CD8-positive, alpha-beta memory T cell (primary cell): ENCODE measurements around the gene EXOSC7. TPM values are rescaled to one million over a fixed set of nuclear protein-coding genes. Genes with fewer than 3 reads are reported as not detected.

Source experiments
- CTCF ChIA-PET: fragments of 350-600 bp; sonication (Branson Sonifier 250); formaldehyde crosslinking; loops from one replicate; lab custom pipeline; 2021; ENCODE audit warnings: antibody characterized with exemption; lab: Charles Lee
- POLR2A ChIA-PET: fragments of 350-600 bp; sonication (Branson Sonifier 250); formaldehyde crosslinking; loops from one replicate; lab custom pipeline; 2021; ENCODE audit warnings: antibody characterized with exemption; lab: Charles Lee
- DNase-seq, 5 donors: peaks; one replicate each; pipeline versions ENCODE4 v3.0.0 to v3.0.0-alpha.2; 2020 to 2022; ENCODE audit warnings: mixed read lengths in 1 of 5
- H3K27ac ChIP-seq: one replicate; pipeline ENCODE4 v1.7.0; 2013; ENCODE audit warnings: low read depth, mild to moderate bottlenecking, low read length, moderate library complexity
- H3K27me3 ChIP-seq: 2 replicates; pipeline ENCODE4 v1.7.0; 2013; ENCODE audit warnings: low read length, mild to moderate bottlenecking; ENCODE audit not compliant: insufficient read depth, poor library complexity, severe bottlenecking
- H3K36me3 ChIP-seq: 2 replicates; pipeline ENCODE4 v1.7.0; 2013; ENCODE audit warnings: mild to moderate bottlenecking, low read length, moderate library complexity; ENCODE audit not compliant: insufficient read depth
- H3K4me1 ChIP-seq: 2 replicates; pipeline ENCODE4 v1.7.0; 2013; ENCODE audit warnings: mild to moderate bottlenecking, low read length, moderate library complexity; ENCODE audit not compliant: insufficient read depth
- H3K4me3 ChIP-seq: 2 replicates; pipeline ENCODE4 v1.7.0; 2013; ENCODE audit warnings: mild to moderate bottlenecking, low read length
- H3K9me3 ChIP-seq: 2 replicates; pipeline ENCODE4 v1.7.0; 2013; ENCODE audit warnings: mild to moderate bottlenecking, low read length
- H3K27ac Mint-ChIP-seq, 8 donors: one replicate each; pipeline ENCODE4 v1.8.0; 2020 to 2021; ENCODE audit warnings: mixed read lengths in 8 of 8, mild to moderate bottlenecking in 6 of 8, inconsistent platforms in 3 of 8, moderate library complexity in 3 of 8
- H3K27me3 Mint-ChIP-seq, 2 donors: one replicate each; pipeline ENCODE4 v1.8.0; 2020 to 2021; ENCODE audit warnings: mixed read lengths in 2 of 2, mild to moderate bottlenecking in 1 of 2, moderate library complexity in 1 of 2
- H3K36me3 Mint-ChIP-seq, 3 donors: one replicate each; pipeline ENCODE4 v1.8.0; 2020 to 2021; ENCODE audit warnings: mixed read lengths in 3 of 3, inconsistent platforms in 1 of 3, mild to moderate bottlenecking in 1 of 3
- H3K4me1 Mint-ChIP-seq, 3 donors: one replicate each; pipeline ENCODE4 v1.8.0; 2020 to 2021; ENCODE audit warnings: mixed read lengths in 3 of 3, inconsistent platforms in 1 of 3, mild to moderate bottlenecking in 1 of 3
- H3K4me3 Mint-ChIP-seq, 7 donors: one replicate each; pipeline ENCODE4 v1.8.0; 2020 to 2021; ENCODE audit warnings: mixed read lengths in 7 of 7, mild to moderate bottlenecking in 6 of 7, moderate library complexity in 4 of 7, inconsistent platforms in 2 of 7
- H3K9me3 Mint-ChIP-seq, 5 donors: one replicate each; pipeline ENCODE4 v1.8.0; 2020 to 2022; ENCODE audit warnings: mixed read lengths in 5 of 5, mild to moderate bottlenecking in 3 of 5, moderate library complexity in 2 of 5, inconsistent platforms in 1 of 5
- polyA plus RNA-seq: library from polyadenylated mRNA; unstranded; fragments of 300-500 nt; fragmentation: Illumina TruSeq; gene quantifications from one replicate; pipeline ENCODE4 v1.2.3, GENCODE V29; 2021
- total RNA-seq, 2 experiments: library from RNA; stranded (reverse); gene quantifications; one replicate each; pipeline ENCODE4 v1.2.3, GENCODE V29; 2021

Gene EXOSC7
- total and polyA plus RNA-seq, 3 experiments from 2014 or later = 42.1 to 89.6 (median 86.4) TPM

GRCh38 chr3:44995142-44995770 lies 19.2 kb downstream of the EXOSC7 start:
- Mint-ChIP-seq H3K36me3 (peaks cover 3 to 90% (median 11%) of the 10 kb centered on the region in 3 donors), H3K4me1 (peaks cover 17 to 42% (median 31%) of the 10 kb centered on the region in 3 donors), H3K9me3 (no peaks in the 10 kb centered on the region), H3K27ac (peak overlapping the region in 1 of 8 donors; percentile 75), H3K27me3 (no peaks in the 10 kb centered on the region), H3K4me3 (no peak overlapping the region)
- H3K4me3 ChIP-seq = no peak overlapping the region
- DNase-seq = no peak
- H3K9me3 ChIP-seq = no peaks in the 10 kb centered on the region
- H3K27ac ChIP-seq = no peak overlapping the region
- peaks cover 26% of the 10 kb centered on the region for H3K4me1 ChIP-seq
- H3K36me3 ChIP-seq = peaks cover 17% of the 10 kb centered on the region
- H3K27me3 ChIP-seq = no peaks in the 10 kb centered on the region
- ChIA-PET CTCF (no interaction called here), POLR2A (no interaction called here)

DNA sequence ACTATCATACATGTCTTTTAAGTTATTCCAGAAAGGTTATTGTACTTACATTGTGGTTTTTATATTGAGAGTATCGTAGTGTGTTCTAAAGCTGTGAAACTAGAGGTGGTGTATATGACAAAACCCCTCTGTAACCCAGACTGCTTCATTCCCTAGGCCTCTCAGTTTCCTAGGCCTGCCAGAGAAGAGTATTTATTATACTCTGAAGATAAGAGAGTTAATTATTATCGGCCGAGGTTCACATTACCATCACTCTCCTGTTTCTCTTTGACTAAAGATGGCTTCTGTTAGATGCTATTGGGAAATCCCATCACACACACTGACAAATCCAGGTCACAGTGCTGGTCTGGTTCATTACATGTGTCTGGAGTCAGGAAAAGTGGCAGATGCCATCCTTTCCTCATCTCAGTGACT lies 20.5 kb downstream of the EXOSC7 start:
- no peak overlapping the region for H3K4me3 ChIP-seq
- DNase-seq = no peak
- peaks cover 11 to 29% (median 18%) of the 10 kb centered on the region in 3 donors for H3K4me1 Mint-ChIP-seq
- H3K27me3 ChIP-seq = no peaks in the 10 kb centered on the region
- H3K36me3 Mint-ChIP-seq = peaks cover 3 to 88% (median 14%) of the 10 kb centered on the region in 3 donors
- H3K27ac ChIP-seq = no peak overlapping the region
- no peaks in the 10 kb centered on the region for H3K9me3 Mint-ChIP-seq
- H3K9me3 ChIP-seq = no peaks in the 10 kb centered on the region
- POLR2A ChIA-PET = no interaction called here
- CTCF ChIA-PET = no interaction called here
- H3K36me3 ChIP-seq = peaks cover 17% of the 10 kb centered on the region
- no peak overlapping the region for H3K27ac Mint-ChIP-seq
- H3K4me1 ChIP-seq = peaks cover 15% of the 10 kb centered on the region
- no peaks in the 10 kb centered on the region for H3K27me3 Mint-ChIP-seq
- no peak overlapping the region for H3K4me3 Mint-ChIP-seq

- Histone ChIP-seq H3K4me3 (no peak overlapping the region), H3K36me3 (peaks cover 9% of the 10 kb centered on the region), H3K27ac (no peak overlapping the region), H3K4me1 (no peaks in the 10 kb centered on the region), H3K27me3 (no peaks in the 10 kb centered on the region), H3K9me3 (no peaks in the 10 kb centered on the region)
- H3K4me1 Mint-ChIP-seq = peaks cover 2 to 13% (median 5%) of the 10 kb centered on the region in 3 donors
- H3K27me3 Mint-ChIP-seq = no peaks in the 10 kb centered on the region
- H3K4me3 Mint-ChIP-seq = no peak overlapping the region
- POLR2A ChIA-PET = no interaction called here
- H3K36me3 Mint-ChIP-seq = peaks cover under 1 to 89% (median 24%) of the 10 kb centered on the region in 3 donors
- peaks cover 0 to 3% (median 0%) of the 10 kb centered on the region in 5 donors for H3K9me3 Mint-ChIP-seq
- H3K27ac Mint-ChIP-seq = peak overlapping the region in 1 of 8 donors; percentile 31
- CTCF ChIA-PET = no interaction called here
- DNase-seq = no peak
Measured at GRCh38 chr3:44999782-45000181, 23.7 kb downstream of the EXOSC7 start.

- H3K27ac Mint-ChIP-seq = no peak overlapping the region
- H3K27ac ChIP-seq = no peak overlapping the region
- H3K36me3 Mint-ChIP-seq = peaks cover 11 to 91% (median 28%) of the 10 kb centered on the region in 3 donors
- H3K4me1 Mint-ChIP-seq = peaks cover 9 to 23% (median 15%) of the 10 kb centered on the region in 3 donors
- peaks cover 9% of the 10 kb centered on the region for H3K36me3 ChIP-seq
- DNase-seq = no peak
- H3K4me1 ChIP-seq = peaks cover 8% of the 10 kb centered on the region
- H3K4me3 Mint-ChIP-seq = no peak overlapping the region
- H3K27me3 ChIP-seq = no peaks in the 10 kb centered on the region
- POLR2A ChIA-PET = no interaction called here
- H3K9me3 ChIP-seq = no peaks in the 10 kb centered on the region
- CTCF ChIA-PET = interaction anchor here (0.8 to 1.1 kb wide), 2 partner anchors 9 to 25 kb away, joined by 3 to 5 read pairs; partner anchors contain the start of genes EXOSC7 and ZDHHC3
- no peak overlapping the region for H3K4me3 ChIP-seq
- no peaks in the 10 kb centered on the region for H3K27me3 Mint-ChIP-seq
- H3K9me3 Mint-ChIP-seq = peaks cover 0 to 4% (median 0%) of the 10 kb centered on the region in 5 donors
Measured at GRCh38 chr3:45000823-45001222, 24.8 kb downstream of the EXOSC7 start.

- H3K36me3 Mint-ChIP-seq = peaks cover 11 to 83% (median 29%) of the 10 kb centered on the region in 3 donors
- Histone ChIP-seq H3K27me3 (no peaks in the 10 kb centered on the region), H3K36me3 (peaks cover 7% of the 10 kb centered on the region), H3K27ac (no peak overlapping the region), H3K9me3 (no peaks in the 10 kb centered on the region), H3K4me3 (no peak overlapping the region), H3K4me1 (peaks cover 8% of the 10 kb centered on the region)
- peak overlapping the region in 2 of 8 donors; percentile 3 to 15 for H3K27ac Mint-ChIP-seq
- no peak for DNase-seq
- POLR2A ChIA-PET = no interaction called here
- peaks cover 0 to 4% (median 0%) of the 10 kb centered on the region in 5 donors for H3K9me3 Mint-ChIP-seq
- CTCF ChIA-PET = interaction anchor here (0.8 to 1.1 kb wide), 2 partner anchors 10 to 26 kb away, joined by 3 to 5 read pairs; partner anchors contain the start of genes EXOSC7 and ZDHHC3
- no peak overlapping the region for H3K4me3 Mint-ChIP-seq
- no peaks in the 10 kb centered on the region for H3K27me3 Mint-ChIP-seq
- H3K4me1 Mint-ChIP-seq = peaks cover 8 to 20% (median 17%) of the 10 kb centered on the region in 3 donors
Measured at GRCh38 chr3:45001738-45002137, 25.7 kb downstream of the EXOSC7 start.

- peaks cover 8 to 24% (median 22%) of the 10 kb centered on the region in 3 donors for H3K4me1 Mint-ChIP-seq
- CTCF ChIA-PET = interaction anchor here (1.6 kb wide), 2 partner anchors 9 to 14 kb away, joined by 3 to 5 read pairs; no protein-coding TSS in a partner anchor
- H3K27me3 ChIP-seq = no peaks in the 10 kb centered on the region
- no peak overlapping the region for H3K4me3 ChIP-seq
- H3K36me3 ChIP-seq = peaks cover 6% of the 10 kb centered on the region
- H3K27ac Mint-ChIP-seq = peak overlapping the region in 3 of 8 donors; percentile 48 to 73 (median 68)
- H3K27me3 Mint-ChIP-seq = no peaks in the 10 kb centered on the region
- peaks cover 13% of the 10 kb centered on the region for H3K4me1 ChIP-seq
- POLR2A ChIA-PET = no interaction called here
- H3K9me3 ChIP-seq = no peaks in the 10 kb centered on the region
- H3K4me3 Mint-ChIP-seq = no peak overlapping the region
- peaks cover 0 to 4% (median 0%) of the 10 kb centered on the region in 5 donors for H3K9me3 Mint-ChIP-seq
- DNase-seq = no peak
- H3K36me3 Mint-ChIP-seq = peaks cover 11 to 83% (median 29%) of the 10 kb centered on the region in 3 donors
- H3K27ac ChIP-seq = no peak overlapping the region
Measured at GRCh38 chr3:45002139-45002660, 26.2 kb downstream of the EXOSC7 start.

DNA sequence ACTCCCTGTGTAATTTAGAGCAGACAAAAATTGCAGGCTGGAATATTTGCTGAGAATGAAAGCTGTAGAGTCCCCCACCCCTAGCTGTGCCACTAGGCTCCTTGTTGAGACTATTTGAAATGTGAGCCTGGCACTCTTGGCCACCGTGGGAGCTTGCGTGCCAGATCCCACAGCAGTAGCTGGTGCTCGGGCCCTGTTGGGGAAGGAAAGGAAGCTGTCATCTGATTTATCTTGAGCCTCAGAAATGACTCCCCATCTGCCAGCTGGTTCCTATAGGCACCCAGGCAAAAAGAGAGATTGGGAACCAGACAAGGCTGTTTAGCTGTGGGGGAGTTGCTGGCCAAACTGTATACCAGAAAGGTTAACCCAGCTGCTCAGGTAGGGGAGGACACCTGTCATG lies 26.7 kb downstream of the EXOSC7 start:
- Mint-ChIP-seq H3K9me3 (peaks cover 0 to 4% (median 0%) of the 10 kb centered on the region in 5 donors), H3K4me1 (peaks cover 8 to 24% (median 22%) of the 10 kb centered on the region in 3 donors), H3K27me3 (no peaks in the 10 kb centered on the region), H3K27ac (peak overlapping the region in 3 of 8 donors; percentile 60 to 68 (median 64)), H3K36me3 (peaks cover 11 to 84% (median 29%) of the 10 kb centered on the region in 3 donors), H3K4me3 (no peak overlapping the region)
- Histone ChIP-seq H3K36me3 (peaks cover 6% of the 10 kb centered on the region), H3K4me3 (no peak overlapping the region), H3K27ac (no peak overlapping the region), H3K9me3 (no peaks in the 10 kb centered on the region), H3K27me3 (no peaks in the 10 kb centered on the region), H3K4me1 (peaks cover 16% of the 10 kb centered on the region)
- CTCF ChIA-PET = interaction anchor here (1.6 kb wide), 2 partner anchors 10 to 14 kb away, joined by 3 to 5 read pairs; no protein-coding TSS in a partner anchor
- POLR2A ChIA-PET = no interaction called here
- no peak for DNase-seq

DNA sequence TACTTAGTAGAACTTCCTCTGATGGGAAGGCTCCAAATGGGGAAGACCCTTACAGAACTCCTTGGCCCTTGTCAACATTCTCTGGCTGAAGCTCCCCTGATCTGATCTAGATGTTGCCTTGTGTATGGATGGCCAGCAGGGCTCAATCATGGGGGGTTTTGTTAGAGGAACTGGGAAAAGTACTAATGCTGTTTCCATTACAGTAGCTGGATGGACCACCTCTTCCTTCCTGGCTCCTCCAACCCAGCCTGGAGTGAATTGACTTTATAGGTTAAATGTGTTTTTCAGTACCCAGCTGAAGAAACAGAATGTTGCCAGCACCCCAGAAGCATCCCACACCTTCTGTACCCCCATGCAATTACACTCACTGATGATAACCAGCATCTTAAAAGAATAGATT lies 27.4 kb downstream of the EXOSC7 start:
- H3K27ac ChIP-seq = no peak overlapping the region
- ChIA-PET CTCF (interaction anchor here (1.6 kb wide), 2 partner anchors 10 to 15 kb away, joined by 3 to 5 read pairs; no protein-coding TSS in a partner anchor), POLR2A (no interaction called here)
- H3K36me3 ChIP-seq = peaks cover 6% of the 10 kb centered on the region
- no peaks in the 10 kb centered on the region for H3K27me3 Mint-ChIP-seq
- H3K4me1 ChIP-seq = peaks cover 16% of the 10 kb centered on the region
- no peak for DNase-seq
- H3K4me3 ChIP-seq = no peak overlapping the region
- H3K4me1 Mint-ChIP-seq = peaks cover 8 to 29% (median 22%) of the 10 kb centered on the region in 3 donors
- peaks cover 0 to 4% (median 0%) of the 10 kb centered on the region in 5 donors for H3K9me3 Mint-ChIP-seq
- H3K4me3 Mint-ChIP-seq = no peak overlapping the region
- H3K27ac Mint-ChIP-seq = peak overlapping the region in 4 of 8 donors; percentile 52 to 72 (median 64)
- peaks cover 15 to 85% (median 32%) of the 10 kb centered on the region in 3 donors for H3K36me3 Mint-ChIP-seq
- no peaks in the 10 kb centered on the region for H3K9me3 ChIP-seq
- H3K27me3 ChIP-seq = no peaks in the 10 kb centered on the region
